ENCODE data around the gene GANC.
"Not testable (repeated sequence)": the region's sequence is repeated elsewhere in the genome, so short reads cannot be mapped to it uniquely, and the experiment has no call there.

GANC gene

GRCh38 chr15:42331235-42331634, 58.2 kb downstream of the GANC start:
- TF ChIP-seq CTCF (IDR thresholded peaks at IDR 0.05; ENCODE audit: low read depth, low read length): no peak
- H3K4me3 ChIP-seq (ENCODE audit: low read depth, low read length): no peak overlapping the region

GRCh38 chr15:42332331-42332730, 59.3 kb downstream of the GANC start:
- TF ChIP-seq CTCF (IDR thresholded peaks at IDR 0.05; ENCODE audit: low read depth, low read length): no peak
- no peak overlapping the region for H3K4me3 ChIP-seq (ENCODE audit: low read depth, low read length)

- no peak for TF ChIP-seq CTCF (IDR thresholded peaks at IDR 0.05; ENCODE audit: low read depth, low read length)
- H3K4me3 ChIP-seq (ENCODE audit: low read depth, low read length): no peak overlapping the region
These were observed 62.1 kb downstream of the GANC start for GRCh38 chr15:42335074-42335473.

GRCh38 chr15:42336650-42337049, 63.6 kb downstream of the GANC start:
- H3K4me3 ChIP-seq (ENCODE audit: low read depth, low read length): not testable (repeated sequence)

GRCh38 chr15:42337104-42337503, 64.1 kb downstream of the GANC start:
- not testable (repeated sequence) for H3K4me3 ChIP-seq (ENCODE audit: low read depth, low read length)

GRCh38 chr15:42338500-42338899, 65.5 kb downstream of the GANC start:
- H3K4me3 ChIP-seq (ENCODE audit: low read depth, low read length): no peak overlapping the region
- no peak for TF ChIP-seq CTCF (IDR thresholded peaks at IDR 0.05; ENCODE audit: low read depth, low read length)

GRCh38 chr15:42343596-42344232, 70.7 kb downstream of the GANC start:
- H3K4me3 ChIP-seq (ENCODE audit: low read depth, low read length): no peak overlapping the region
- TF ChIP-seq CTCF (IDR thresholded peaks at IDR 0.05; ENCODE audit: low read depth, low read length): no peak

- H3K4me3 ChIP-seq (ENCODE audit: low read depth, low read length): no peak overlapping the region
- TF ChIP-seq CTCF (IDR thresholded peaks at IDR 0.05; ENCODE audit: low read depth, low read length): no peak
These were observed 71.8 kb downstream of the GANC start for GRCh38 chr15:42344763-42345162.

Measured in WI38 (cell line).